HG03139 (cell line): ENCODE measurements around the gene DHX57.

ENCODE experiments used
- ATAC-seq: cut with Tn5 transposase; IDR thresholded peaks from one replicate; pipeline ENCODE4 v1.9.1; 2021; ENCODE audit not compliant: unreplicated experiment

DHX57 gene

GRCh38 chr2:38751596-38752410 lies 123.9 kb downstream of the DHX57 start:
- ATAC-seq, result peak; percentile 18

DNA sequence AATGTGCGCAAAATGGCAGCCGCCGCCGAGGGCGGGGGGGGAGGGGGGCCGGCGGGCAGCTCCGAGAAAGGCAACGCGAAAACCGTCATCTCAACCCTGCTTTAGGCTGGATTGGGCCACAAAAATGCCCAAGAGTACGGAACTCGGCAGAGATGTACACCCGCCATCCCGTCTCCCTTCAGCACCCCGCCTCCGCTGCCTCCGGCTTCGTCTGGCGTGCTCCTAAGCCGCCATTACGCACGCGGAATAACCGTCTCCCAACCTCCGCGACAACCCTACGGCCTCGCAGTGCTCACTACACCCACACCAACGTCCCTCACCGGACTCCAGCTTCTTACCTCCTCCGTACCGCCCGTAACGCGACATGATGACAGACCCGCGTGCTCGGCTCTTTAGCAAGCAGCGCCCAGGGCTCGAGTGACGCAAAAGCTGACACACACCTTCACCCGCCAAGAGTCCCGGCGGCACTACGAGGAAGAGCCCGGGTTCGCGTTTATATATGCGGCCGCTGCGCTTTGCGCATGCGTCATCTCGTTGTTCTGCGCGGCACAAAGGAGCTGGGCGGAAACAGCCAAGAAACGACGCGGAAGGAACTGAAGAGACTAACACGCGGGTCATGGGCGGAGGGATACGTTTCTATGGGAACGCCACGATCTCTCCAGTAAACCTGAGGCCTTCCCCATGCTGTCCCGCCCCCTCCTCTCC lies 124.7 kb downstream of the DHX57 start, which contains the start of gene SRSF7:
Gene SRSF7 (minus strand): TSS at position 471 of the 705 bp plus-strand sequence. CDS start 105 bp downstream, at position 366.
- ATAC-seq, result peak; percentile 72

DNA sequence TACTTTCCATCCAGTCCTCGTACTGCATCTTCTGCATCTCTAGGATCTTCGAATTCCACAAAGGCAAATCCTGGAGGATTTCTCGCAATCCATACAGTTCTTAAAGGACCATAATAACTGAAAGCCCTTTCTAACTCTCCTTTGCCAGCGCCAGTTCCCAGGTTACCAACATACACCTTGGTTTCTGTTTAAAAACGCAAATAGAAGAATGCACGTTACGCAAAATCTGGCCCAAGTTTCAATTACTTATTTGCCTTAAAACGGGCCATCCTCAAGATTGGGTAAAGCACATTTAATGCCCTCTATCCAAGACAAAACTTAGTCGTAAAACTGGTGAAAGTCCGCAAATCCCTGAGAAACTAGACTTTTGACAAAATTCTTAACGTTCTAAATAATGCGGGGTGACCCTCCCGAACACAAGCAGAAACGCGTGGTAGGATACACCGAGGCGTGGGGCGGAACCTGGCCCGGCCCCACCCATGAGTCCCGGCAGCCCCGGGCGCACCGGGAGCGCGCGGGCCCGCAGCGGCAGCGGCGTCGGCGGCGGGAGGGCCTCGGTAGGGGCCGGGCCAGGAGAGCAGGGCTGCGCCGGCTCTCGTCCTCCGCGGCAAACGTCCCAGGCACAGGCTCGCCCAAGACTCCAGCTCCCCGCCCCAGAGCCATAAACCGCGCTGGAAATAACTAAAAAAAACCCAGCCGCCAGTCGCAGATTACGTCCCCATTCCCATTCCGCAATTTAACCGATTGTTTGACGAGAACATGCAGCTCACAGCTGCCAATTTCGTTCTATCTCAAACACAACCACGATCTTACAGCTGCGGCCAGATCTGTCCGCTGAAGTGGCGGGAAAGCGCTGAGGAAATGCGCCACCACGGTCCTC lies 125.5 kb downstream of the DHX57 start:
- ATAC-seq, result peak; percentile 23

DNA sequence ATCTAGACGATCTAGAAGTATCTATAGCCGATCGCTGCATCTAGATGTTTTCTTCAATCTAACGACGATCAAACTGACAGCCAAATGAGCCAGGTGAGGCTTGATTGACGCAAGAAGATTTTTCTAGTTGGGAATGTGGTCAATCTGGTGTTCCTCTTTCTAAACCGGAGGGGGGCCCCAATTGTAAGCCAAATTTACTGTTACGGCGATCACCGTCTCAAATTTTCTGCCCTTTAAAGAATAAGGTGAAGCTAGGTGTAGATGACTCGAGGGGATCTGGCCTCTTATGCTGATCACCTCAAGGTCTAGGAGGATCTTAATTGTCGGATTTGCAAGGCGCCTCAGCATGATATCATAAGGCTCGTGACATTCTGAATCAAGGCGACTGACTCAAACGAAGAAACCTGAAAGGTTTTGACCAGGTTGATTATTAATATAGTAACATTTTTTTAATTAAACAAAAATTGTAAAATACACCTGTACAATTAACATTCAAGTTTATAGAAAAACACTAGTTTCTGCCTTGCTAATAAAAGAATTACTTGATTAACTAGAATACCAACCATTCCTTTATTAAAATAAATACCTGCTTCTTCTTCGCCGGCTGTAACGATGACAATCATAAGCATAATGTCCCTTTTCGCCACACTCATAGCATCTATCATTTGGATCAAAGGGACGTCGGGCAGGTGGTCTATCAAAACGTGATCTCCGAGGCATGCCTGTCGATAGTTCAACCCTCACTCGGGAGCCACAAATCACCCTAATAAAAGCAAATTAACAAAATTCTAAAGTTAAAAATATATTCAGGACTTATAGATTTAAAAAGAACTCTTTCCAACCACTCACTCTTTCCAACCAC lies 126.6 kb downstream of the DHX57 start:
- no peak for ATAC-seq

DNA sequence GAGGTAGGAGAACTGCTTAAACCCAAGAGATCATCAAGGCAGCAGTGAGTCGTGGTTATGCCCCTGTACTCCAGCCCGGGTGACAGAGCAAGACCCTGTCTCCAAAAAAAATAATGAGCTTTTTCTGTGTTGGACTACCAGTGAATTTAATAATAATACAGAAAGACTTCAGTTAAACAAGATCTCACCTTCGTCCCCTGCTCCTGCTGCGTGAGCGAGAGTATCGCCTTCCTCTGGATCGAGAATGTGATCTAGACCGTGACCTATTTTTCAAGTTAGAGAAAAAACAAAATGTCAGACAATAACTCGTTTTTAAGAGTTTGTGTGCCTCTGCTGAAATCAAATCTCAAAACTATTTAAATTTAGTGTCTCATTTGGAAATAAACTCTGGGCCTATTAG lies 127.3 kb downstream of the DHX57 start:
- ATAC-seq, result no peak

GRCh38 chr2:38747819-38748218 lies 127.9 kb downstream of the DHX57 start:
- ATAC-seq, result no peak
